ENCODE data around the gene TMPO.

TMPO gene

GRCh38 chr12:98579835-98580234, 64.4 kb downstream of the TMPO start:
- no peaks in the 10 kb centered on the region for H3K36me3 ChIP-seq (ENCODE audit: insufficient read depth, low read length)
- H3K9me3 ChIP-seq (ENCODE audit: low read depth, low read length): no peaks in the 10 kb centered on the region
- TF ChIP-seq FOXP2 (optimal IDR thresholded peaks at IDR 0.05; ENCODE audit: control extremely low read depth, extremely low read length, insufficient read depth): no peak
- no peak for TF ChIP-seq POLR2AphosphoS5 (IDR thresholded peaks at IDR 0.05; ENCODE audit: borderline replicate concordance, low read depth, low read length)
- no peak for TF ChIP-seq EZH2 (IDR thresholded peaks at IDR 0.05)
- H3K27ac ChIP-seq: no peak overlapping the region
- no peak overlapping the region for H3K9ac ChIP-seq (ENCODE audit: insufficient read length)
- DNase-seq (ENCODE audit: low read depth, low spot score): no peak
- no peak overlapping the region for H3K4me3 ChIP-seq

- Histone ChIP-seq H3K9ac (ENCODE audit: insufficient read length) (no peak overlapping the region), H3K36me3 (ENCODE audit: insufficient read depth, low read length) (no peaks in the 10 kb centered on the region), H3K9me3 (ENCODE audit: low read depth, low read length) (no peaks in the 10 kb centered on the region), H3K4me3 (no peak overlapping the region), H3K27ac (no peak overlapping the region)
- TF ChIP-seq EZH2 (IDR thresholded peaks at IDR 0.05) (no peak), FOXP2 (optimal IDR thresholded peaks at IDR 0.05; ENCODE audit: control extremely low read depth, extremely low read length, insufficient read depth) (no peak), POLR2AphosphoS5 (IDR thresholded peaks at IDR 0.05; ENCODE audit: borderline replicate concordance, low read depth, low read length) (no peak)
- no peak for DNase-seq (ENCODE audit: low read depth, low spot score)
Measured at GRCh38 chr12:98580695-98581094, 65.3 kb downstream of the TMPO start.

GRCh38 chr12:98581101-98581500, 65.7 kb downstream of the TMPO start:
- DNase-seq (ENCODE audit: low read depth, low spot score): no peak
- Histone ChIP-seq H3K27ac (no peak overlapping the region), H3K9ac (ENCODE audit: insufficient read length) (no peak overlapping the region), H3K9me3 (ENCODE audit: low read depth, low read length) (no peaks in the 10 kb centered on the region), H3K36me3 (ENCODE audit: insufficient read depth, low read length) (no peaks in the 10 kb centered on the region), H3K4me3 (no peak overlapping the region)
- no peak for TF ChIP-seq FOXP2 (optimal IDR thresholded peaks at IDR 0.05; ENCODE audit: control extremely low read depth, extremely low read length, insufficient read depth)
- TF ChIP-seq POLR2AphosphoS5 (IDR thresholded peaks at IDR 0.05; ENCODE audit: borderline replicate concordance, low read depth, low read length): no peak
- TF ChIP-seq EZH2 (IDR thresholded peaks at IDR 0.05): no peak

- no peak overlapping the region for H3K27ac ChIP-seq
- H3K4me3 ChIP-seq: no peak overlapping the region
- H3K36me3 ChIP-seq (ENCODE audit: insufficient read depth, low read length): no peaks in the 10 kb centered on the region
- TF ChIP-seq POLR2AphosphoS5 (IDR thresholded peaks at IDR 0.05; ENCODE audit: borderline replicate concordance, low read depth, low read length): no peak
- no peak for TF ChIP-seq FOXP2 (optimal IDR thresholded peaks at IDR 0.05; ENCODE audit: control extremely low read depth, extremely low read length, insufficient read depth)
- no peak for TF ChIP-seq EZH2 (IDR thresholded peaks at IDR 0.05)
- H3K9me3 ChIP-seq (ENCODE audit: low read depth, low read length): no peaks in the 10 kb centered on the region
- no peak for DNase-seq (ENCODE audit: low read depth, low spot score)
- H3K9ac ChIP-seq (ENCODE audit: insufficient read length): no peak overlapping the region
Measured at GRCh38 chr12:98582093-98582492, 66.7 kb downstream of the TMPO start.

GRCh38 chr12:98587084-98587483, 71.7 kb downstream of the TMPO start:
- Histone ChIP-seq H3K36me3 (ENCODE audit: insufficient read depth, low read length) (no peaks in the 10 kb centered on the region), H3K9ac (ENCODE audit: insufficient read length) (no peak overlapping the region), H3K27ac (no peak overlapping the region), H3K9me3 (ENCODE audit: low read depth, low read length) (no peaks in the 10 kb centered on the region), H3K4me3 (no peak overlapping the region)
- DNase-seq (ENCODE audit: low read depth, low spot score): no peak
- TF ChIP-seq FOXP2 (optimal IDR thresholded peaks at IDR 0.05; ENCODE audit: control extremely low read depth, extremely low read length, insufficient read depth) (no peak), EZH2 (IDR thresholded peaks at IDR 0.05) (no peak), POLR2AphosphoS5 (IDR thresholded peaks at IDR 0.05; ENCODE audit: borderline replicate concordance, low read depth, low read length) (no peak)

- Histone ChIP-seq H3K27ac (no peak overlapping the region), H3K9me3 (ENCODE audit: low read depth, low read length) (no peaks in the 10 kb centered on the region), H3K4me3 (no peak overlapping the region), H3K9ac (ENCODE audit: insufficient read length) (no peak overlapping the region), H3K36me3 (ENCODE audit: insufficient read depth, low read length) (peaks cover 18% of the 10 kb centered on the region)
- DNase-seq (ENCODE audit: low read depth, low spot score): no peak
- TF ChIP-seq EZH2 (IDR thresholded peaks at IDR 0.05) (no peak), FOXP2 (optimal IDR thresholded peaks at IDR 0.05; ENCODE audit: control extremely low read depth, extremely low read length, insufficient read depth) (no peak)
Measured at GRCh38 chr12:98591209-98591608, 75.8 kb downstream of the TMPO start.

GRCh38 chr12:98592825-98593322, 77.5 kb downstream of the TMPO start:
- H3K9ac ChIP-seq (ENCODE audit: insufficient read length): peak overlapping the region; percentile 98
- peak overlapping the region; percentile 76 for H3K4me3 ChIP-seq
- peak overlapping the region; percentile 81 for H3K27ac ChIP-seq
- no peaks in the 10 kb centered on the region for H3K9me3 ChIP-seq (ENCODE audit: low read depth, low read length)
- TF ChIP-seq POLR2AphosphoS5 (IDR thresholded peaks at IDR 0.05; ENCODE audit: borderline replicate concordance, low read depth, low read length): no peak
- no peak for TF ChIP-seq FOXP2 (optimal IDR thresholded peaks at IDR 0.05; ENCODE audit: control extremely low read depth, extremely low read length, insufficient read depth)
- TF ChIP-seq EZH2 (IDR thresholded peaks at IDR 0.05): no peak
- no peak for DNase-seq (ENCODE audit: low read depth, low spot score)
- peaks cover 34% of the 10 kb centered on the region for H3K36me3 ChIP-seq (ENCODE audit: insufficient read depth, low read length)

GRCh38 chr12:98593351-98594049, 78.1 kb downstream of the TMPO start, which contains the start of gene SLC25A3:
SLC25A3 (plus strand) TSS chr12:98593686; CDS start chr12:98593979, 293 bp downstream.
- H3K27ac ChIP-seq: peak within 1 kb of the TSS; percentile 81
- H3K36me3 ChIP-seq (ENCODE audit: insufficient read depth, low read length): peaks cover 41% of the 10 kb centered on the region
- peak within 1 kb of the TSS; percentile 76 for H3K4me3 ChIP-seq
- peak within 1 kb of the TSS; percentile 98 for H3K9ac ChIP-seq (ENCODE audit: insufficient read length)
- TF ChIP-seq EZH2 (IDR thresholded peaks at IDR 0.05): no peak
- peak; percentile 100 for TF ChIP-seq POLR2AphosphoS5 (IDR thresholded peaks at IDR 0.05; ENCODE audit: borderline replicate concordance, low read depth, low read length)
- TF ChIP-seq FOXP2 (optimal IDR thresholded peaks at IDR 0.05; ENCODE audit: control extremely low read depth, extremely low read length, insufficient read depth): no peak
- peak; percentile 71 for DNase-seq (ENCODE audit: low read depth, low spot score)
- no peaks in the 10 kb centered on the region for H3K9me3 ChIP-seq (ENCODE audit: low read depth, low read length)
